Measurements from ENCODE around the gene GALK1.
A peak's percentile ranks its signal among the peaks of the same experiment; 100 is the strongest.
"Not testable (repeated sequence)": the region's sequence is repeated elsewhere in the genome, so short reads cannot be mapped to it uniquely, and the experiment has no call there.

Gene GALK1

DNA sequence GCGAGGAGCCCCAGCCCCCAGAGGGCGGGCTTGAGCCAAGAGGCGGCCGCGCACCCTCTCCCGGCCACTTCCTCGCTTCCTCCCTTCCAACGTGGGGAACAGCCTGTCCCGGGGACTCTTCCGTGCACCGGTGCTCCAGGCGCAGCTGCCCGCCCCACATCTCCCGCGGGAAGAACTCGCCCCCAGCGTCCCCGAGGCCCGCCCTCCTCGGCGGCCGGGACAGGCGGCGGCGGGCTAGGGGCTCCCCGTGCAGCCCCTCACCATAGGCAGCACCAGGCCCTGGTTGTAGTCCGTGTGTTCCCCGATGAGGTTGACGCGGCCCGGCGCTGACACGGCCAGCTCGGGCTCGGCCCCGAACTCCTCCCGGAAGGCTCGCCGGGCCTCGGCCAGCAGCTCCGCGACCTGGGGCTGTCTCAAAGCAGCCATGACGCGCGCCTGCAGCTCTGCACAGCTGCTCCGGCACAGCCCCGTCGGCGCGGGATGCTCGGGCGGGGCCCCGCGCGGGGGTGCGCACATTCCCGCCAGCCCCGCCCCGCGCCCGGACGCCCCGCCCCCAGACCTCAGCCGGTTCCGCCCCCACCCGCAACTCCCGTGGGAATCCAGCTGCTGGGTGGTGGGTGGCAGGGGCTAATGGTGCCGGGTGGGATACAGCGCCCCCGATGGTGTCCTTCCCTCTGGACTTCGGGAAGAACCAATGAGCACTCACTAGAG, at the start of gene GALK1:
Gene GALK1, minus strand, starts transcription at position 482 of the 711 bp plus-strand sequence. Its CDS starts 56 bp downstream, at position 426.
- DNase-seq: no peak

DNA sequence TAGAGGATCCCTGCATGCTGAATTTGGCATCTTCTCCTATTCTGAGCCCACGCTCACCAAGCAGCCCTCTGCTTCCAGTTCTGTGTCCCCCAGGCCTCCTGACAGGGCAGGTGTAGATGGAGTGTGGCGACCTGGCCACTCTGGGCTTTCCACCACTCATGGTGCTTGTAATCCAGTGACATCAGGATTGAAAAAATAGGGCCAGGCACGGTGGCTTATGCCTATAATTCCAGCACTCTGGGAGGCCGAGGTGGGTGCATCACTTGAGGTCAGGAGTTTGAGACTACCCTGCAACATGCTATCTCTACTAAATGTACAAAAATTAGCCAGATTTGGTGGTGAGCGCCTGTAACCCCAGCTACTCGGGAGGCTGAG, 49.0 kb upstream of the GALK1 start:
- DNase-seq: no peak

DNA sequence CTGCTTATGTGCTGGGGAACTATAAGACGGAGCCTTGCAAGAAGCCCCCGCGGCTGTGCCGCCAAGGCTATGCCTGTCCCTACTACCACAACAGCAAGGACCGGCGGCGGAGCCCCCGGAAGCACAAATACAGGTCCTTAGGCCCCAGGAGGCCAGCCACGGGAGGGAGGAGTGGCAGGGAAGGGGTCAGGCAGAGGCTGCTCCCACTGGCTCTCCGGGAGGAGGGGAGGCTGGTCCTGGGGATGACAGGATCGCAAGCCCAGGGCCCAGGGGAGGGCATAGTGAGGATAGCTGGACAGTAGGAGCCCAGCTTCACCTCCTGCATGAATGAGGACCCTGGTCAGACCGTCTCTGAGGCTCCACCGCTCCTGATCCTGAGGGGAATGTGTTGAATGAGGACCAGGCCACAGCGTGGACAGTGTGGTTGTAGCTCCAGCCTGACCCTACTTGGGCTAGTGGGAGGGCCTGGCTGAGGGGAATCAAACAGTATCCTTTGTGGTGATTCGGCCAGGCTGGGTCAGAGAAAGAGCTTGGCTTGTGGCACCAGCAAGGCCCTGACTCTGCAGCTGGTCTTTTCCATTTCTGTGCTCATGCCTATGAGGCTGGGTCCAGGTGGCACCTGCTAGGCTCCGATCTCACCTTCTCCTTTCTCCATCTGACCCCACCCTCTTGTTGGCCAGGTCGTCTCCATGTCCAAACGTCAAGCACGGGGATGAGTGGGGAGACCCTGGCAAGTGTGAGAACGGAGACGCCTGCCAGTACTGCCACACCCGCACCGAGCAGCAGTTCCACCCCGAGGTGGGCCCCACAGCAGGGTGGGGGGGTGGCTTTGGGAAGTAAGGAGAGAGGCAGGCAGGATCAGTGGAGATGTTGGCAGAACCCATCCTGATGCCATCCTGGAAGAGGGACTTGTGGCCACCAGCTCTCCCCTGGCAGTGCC, 48.4 kb upstream of the GALK1 start:
- DNase-seq: no peak

DNA sequence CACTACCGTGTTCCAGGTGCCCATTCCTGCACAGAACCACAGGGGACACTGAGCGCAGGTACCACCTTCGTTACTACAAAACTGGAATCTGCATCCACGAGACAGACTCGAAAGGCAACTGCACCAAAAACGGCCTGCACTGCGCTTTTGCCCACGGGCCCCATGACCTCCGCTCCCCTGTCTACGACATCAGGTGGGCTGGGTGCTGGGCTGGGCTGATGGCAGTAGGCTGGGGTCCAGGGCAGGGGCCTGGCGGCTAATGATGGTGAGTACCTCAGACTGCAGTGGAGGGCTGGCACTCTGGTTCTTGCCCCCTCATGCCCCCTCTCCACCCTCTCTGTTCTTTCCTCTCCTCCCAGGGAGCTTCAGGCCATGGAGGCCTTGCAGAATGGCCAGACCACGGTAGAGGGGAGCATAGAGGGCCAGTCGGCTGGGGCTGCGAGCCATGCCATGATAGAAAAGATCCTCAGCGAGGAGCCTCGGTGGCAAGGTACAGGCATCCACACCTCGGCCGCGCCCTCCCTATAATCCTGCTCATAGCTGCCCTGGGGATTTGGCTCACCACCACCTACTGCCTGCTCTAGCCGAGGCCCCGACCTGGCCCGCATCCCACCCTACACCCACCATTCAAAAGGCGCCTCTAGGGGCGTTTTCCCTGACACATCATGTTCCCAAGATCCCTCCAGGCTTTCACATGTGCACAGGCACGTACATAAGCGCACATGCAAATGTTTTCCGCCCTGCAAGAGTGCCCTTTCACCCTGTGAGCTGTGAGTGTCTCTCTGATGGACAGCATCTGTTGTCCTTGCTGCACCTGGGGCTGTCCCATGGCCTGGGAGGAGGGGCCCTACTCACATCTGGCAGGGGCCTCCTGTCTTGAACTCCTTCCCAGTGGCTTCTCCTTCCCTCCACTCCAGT, 47.4 kb upstream of the GALK1 start:
- no peak for DNase-seq

DNA sequence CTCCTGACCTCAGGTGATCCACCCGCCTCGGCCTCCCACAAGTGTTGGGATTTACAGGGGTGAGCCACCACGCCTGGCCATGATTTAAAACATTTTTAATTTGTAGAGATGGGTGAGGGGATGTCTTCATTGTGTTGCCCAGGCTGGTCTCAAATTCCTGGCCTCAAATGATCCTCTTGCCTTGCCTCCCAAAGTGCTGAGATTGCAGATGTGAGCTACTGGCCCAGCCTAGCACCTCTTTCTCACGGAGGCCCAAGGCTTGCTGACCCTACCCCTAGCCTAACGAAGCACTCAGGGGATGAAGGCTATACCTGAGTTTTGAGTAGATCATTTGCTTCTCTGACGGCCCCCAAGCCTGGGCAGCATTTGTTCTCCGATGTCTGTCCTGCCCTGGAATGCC, 46.2 kb upstream of the GALK1 start:
- no peak for DNase-seq

DNA sequence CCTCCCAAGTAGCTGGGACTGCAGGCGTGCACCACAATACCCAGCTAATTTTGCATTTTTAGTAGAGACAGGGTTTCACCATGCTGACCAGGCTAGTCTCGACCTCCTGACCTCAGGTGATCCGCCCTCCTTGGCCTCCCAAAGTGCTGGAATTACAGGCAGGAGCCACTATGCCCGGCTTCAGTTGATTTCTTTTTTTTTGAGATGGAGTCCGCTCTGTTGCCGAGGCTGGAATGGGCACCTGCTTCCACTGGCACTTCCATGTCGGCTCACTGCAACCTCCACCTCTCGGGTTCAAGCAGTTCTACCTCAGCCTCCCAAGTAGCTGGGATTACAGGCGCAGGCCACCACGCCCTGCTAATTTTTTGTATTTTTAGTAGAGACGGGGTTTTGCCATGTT, 45.8 kb upstream of the GALK1 start:
- DNase-seq: not testable (repeated sequence)

DNA sequence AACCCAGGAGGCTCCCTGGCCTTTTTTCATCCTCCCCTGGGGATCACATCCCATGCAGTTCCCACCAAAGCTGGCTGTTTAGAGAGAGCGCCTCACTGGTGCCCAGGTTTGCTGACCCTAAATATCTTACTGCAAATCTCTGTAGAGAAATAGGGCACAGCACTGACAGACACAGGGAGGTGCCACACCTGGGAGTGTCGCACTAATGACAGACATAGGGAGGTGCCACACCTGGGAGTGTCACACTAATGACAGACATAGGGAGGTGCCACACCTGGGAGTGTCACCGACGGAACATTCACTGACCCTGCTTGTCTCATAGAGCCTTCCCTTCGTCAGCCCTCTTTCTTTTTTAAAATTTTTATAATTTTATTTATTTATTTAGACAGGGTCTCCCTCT, 45.2 kb upstream of the GALK1 start:
- DNase-seq: no peak

DNA sequence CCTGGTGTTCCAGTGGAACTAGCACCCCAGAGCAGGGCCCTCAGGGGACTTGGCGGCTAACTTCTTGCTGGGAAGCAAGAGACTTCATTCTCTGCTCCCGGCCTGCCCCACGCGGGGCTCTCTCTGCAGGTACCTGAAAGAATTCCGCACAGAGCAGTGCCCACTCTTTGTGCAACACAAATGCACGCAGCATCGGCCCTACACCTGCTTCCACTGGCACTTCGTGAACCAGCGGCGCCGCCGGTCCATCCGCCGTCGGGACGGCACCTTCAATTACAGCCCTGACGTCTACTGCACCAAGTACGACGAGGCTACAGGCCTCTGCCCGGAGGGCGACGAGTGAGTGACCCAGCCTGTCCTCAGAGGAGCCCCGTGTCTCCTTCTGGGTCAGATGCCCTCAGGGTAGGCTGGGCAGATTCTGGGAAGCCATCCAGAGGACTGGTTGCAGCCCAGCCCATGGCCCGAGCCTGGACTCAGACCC, 44.7 kb upstream of the GALK1 start:
- DNase-seq: no peak

DNA sequence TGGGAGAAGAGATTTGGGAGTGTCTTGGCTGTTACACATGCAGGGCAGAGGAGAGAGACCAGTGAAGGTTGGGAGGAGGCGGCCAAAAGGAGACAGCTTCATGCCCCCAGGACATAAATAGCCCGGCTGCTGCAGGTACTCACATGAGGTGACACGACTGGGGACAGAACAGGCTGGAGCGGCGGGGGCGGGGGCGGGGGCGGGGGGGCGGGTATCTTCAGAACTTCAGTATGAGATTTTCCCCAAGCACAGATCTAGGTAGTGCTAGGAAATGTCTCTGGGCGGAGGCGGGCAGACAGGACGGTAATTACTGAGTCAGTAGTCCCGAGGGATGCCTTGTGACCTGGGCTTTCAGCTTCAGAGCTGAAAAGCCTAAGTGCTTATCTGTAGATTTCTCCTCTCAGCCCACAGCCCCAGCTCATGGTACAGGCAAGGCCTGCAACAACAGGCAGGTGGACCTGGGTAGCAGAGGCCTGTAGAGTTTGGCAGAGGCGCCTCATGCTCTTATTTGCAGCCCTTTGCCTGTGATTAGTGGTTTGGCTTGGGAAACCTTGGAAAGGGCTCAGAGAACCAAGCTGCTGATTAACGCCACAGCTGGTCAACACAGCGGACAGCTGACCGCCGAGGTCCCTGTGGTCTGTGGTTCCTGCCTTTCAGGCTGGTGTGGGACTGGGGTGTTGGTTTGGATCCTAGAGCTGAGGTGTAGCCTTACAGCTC, 44.1 kb upstream of the GALK1 start:
- no peak for DNase-seq

DNA sequence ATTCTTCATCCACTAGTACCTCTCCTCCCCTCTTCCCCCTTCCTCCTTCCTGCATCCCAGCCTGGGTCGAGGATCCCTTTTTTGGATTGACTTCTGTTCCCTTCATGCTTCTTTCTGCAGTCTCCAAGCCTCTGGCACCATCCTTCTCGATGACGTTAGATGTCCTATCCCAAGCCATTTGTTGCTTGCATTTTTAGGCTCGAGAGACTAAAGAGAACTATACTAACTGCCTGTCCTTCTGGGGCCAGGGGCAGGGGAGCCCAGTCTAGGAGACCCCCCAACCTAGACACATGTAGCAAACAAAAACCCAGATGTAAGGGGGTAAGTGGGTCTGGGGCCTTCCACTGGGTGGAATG, 43.5 kb upstream of the GALK1 start:
- no peak for DNase-seq

DNA sequence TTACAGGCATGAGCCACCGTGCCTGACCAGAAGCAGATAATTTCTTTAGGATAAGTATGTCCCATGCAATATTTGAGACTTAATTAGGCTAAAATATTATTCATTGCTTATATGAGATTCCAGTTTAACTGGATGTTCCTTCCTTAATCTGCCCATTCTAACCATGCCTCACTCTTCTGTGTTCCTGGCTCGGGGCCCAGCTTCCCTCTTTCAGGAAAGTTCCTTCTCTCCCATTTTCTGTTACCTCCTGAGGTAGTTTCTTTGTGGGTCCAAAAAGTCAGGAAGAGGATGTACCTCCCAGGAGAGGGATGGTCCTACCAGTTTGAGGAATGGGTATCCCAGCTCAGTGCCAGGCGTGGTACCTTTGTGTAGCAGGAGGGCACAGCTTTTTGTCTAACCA, 42.9 kb upstream of the GALK1 start:
- no peak for DNase-seq

DNA sequence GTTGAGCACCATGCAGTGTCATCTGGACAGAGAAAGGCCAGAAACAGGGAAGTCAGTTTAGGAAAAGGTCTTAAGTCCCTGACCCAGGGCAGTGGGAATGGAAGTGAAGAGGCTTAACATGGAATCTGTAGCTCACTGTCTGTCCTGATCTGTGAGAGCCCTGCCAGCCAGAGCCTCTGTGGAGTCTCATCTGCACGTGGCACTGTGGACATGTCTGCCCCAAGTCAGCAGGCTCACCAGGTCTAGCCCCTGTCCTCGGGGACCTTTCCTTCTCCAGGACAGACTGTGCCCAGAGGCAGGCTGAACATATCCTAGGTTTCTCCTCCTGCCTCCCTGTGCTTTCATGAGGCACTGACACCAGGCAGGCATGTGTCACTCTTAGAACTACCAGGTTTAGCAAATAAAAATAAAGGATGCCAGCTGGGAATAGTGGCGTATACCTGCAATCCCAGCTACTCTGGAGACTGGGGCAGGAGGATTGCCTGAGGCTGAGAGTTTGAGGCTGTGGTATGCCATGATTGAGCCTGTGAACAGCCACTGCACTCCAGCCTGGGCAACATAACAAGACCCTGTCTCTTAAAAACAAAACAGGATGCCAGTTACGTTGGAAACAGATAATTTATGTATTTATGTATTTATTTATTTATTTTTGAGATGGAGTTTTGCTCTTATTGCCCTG, 42.0 kb upstream of the GALK1 start:
- no peak for DNase-seq

DNA sequence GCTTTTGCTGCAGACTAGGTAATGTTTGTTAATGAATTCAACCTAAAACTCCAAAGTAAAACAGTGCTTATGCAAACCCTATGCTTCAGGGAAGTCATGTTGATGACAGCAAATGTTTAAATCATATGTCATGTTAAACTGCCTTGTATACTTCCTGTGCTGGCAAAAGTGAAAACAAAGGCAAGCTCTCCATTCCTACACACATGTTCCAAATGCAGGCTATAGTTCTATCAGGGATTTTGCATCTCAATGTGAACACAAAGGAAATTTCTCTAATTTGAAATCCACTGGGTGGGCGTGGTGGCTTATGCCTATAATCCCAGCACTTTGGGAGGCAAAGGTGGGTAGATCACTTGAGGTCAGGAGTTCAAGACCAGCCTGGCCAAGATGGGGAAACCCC, 38.9 kb upstream of the GALK1 start:
- DNase-seq: no peak

DNA sequence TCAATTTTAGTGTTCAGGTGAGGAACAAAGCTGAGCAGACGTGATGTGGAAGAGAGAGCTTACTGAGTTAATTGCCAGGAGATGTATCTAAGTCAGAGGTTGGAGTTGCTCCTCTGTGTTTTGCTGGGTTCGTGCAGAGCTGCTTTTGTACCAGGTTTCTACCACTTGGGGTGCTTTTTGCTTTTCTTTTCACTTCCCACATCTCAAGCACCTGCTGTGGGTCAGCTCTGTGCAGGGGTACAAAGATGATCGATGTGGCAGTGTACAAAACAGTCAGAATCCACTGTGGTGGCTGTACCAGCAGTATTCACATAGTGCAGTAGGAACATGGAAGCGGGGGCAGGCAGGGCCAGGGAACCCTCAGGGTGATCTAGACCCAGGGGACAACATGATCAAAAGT, 34.4 kb upstream of the GALK1 start:
- no peak for DNase-seq

DNA sequence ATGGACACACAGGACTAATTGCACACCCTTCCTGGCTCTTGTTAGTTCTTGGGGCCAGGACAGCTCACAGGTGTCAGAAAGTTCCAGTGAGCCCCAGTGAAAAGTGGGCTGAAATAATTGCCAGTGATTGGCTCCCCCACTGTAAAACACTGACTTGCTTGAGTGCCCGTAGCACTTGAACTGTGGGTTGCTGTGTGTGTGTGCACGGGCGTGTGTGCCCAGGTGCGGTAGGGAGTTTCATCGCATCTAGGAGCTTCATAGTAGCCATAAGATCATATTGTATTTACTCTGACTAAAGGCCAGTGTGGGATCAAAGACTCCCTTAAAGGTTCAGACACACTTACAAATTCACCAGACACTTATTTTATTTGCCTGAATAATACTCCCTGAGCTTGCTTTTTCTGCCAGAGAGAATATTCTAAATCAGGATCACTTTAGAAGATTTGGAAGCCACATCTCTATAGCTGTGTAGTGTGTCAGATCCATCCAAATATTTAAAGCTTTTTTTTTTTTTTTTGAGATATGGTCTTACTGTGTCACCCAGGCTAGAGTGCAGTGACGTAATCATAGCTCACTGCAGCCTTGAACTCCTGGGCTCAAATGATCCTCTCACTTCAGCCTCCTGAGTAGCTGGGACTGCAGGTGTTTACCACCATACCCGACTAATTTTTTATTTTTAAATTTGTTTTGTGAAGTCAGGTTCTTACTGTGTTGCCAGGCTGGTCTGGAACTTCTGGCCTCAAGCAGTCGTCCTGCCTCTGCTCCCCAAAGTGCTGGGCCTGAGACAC, 31.0 kb upstream of the GALK1 start:
- no peak for DNase-seq

DNA sequence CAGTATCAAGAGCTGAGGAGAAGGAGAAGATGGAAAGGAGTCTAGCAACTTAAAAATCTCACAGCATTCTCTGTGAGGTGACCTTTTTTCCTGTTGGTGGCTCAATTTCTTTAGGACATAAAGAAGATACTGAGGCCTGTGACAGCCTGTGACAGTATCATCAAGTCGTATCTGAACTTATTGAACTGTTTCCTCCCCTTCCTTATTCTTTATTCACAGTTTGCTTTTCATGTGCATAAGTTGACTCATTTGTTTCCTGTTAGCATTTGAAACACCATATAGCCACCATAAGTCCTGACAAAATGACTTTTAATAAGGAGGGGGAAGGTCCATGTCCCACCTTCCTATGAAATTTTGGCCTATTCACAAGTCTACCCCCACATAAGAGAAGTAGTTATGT, 28.5 kb upstream of the GALK1 start:
- DNase-seq: no peak

DNA sequence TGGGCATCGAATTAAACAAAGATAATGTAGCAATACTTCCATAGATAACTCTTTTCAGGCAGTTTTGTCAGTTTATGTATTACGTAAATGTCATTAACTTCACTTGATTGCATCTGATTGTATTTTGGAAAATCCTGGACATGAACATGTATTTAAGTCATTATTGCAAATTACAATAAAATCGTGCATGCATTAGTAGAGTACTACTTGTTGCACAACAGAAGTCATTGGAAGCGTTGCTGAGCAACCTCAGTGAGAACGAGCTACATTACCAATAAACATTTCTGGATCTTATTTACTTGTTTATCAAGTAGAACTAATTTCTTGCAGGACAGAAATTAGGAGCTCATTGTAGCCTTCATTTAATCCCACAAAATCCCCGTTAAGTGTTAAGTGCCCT, 26.3 kb upstream of the GALK1 start:
- no peak for DNase-seq

DNA sequence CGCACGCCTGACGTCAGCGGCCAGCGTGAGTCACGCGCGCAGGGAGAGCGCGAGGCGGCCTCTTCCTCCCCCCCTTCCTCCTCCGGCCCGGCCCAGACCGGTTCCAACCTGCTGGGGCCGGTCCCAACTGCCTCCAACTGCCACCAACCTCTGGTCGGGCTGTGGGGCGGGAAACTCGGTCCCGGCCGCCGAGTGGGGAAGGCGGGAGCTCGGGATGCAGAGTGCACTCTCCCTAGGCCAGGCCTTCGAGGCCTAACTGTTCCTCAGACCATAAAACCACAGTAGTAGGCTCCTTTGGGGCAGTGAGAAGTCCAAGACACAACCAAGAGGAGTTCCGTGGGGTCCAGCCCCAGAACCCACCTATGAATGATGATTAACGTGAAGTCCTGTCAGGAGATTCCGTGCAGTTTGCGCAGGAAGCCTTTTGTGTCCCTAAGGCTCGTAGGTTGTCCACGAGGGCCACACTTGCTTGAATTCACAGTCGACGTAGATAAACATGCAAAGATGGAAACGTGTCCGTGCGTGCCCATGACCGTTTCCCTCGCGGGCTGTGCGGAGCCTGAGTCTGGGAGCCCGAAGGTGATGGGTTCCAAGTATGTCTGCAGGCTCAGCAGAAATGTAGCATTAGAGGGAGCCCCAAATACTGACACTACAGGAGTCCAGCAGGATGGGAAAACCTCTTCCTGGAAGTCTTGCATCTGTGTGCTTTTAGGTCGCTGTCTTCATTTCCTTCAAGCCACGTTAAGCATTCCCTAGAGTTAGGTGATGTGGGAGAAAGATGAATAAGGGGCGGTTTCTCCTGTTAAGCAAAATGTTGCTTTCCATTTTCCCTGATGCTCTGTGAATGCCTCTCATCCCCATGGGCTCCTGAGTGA, 20.3 kb upstream of the GALK1 start:
- peak; percentile 63 for DNase-seq

DNA sequence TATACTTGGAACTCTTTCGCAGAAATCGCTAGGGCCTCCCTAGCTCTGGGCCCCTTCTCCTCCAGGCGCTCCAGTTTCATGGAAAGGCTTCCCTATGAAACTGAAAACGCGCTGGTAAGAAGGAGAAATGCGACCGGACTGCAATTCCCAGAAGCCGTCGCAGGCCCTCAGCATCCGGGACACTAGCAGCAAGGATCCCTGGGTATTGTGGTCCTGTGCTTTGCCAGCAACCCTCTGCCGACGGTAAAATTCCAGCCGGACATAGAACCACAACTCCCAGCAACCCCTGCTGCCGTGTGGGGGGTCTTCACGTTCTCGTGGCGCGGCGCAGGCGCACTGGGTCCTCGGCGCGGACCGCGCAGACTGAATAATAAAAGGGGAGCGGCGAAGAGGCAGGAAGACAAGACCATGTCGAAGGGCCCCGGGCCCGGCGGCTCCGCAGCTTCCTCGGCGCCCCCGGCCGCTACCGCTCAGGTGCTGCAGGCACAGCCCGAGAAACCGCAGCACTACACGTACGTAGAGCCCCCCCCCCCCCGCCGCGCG, 19.6 kb upstream of the GALK1 start, which contains the start of gene UNK:
Gene UNK, plus strand, starts transcription at position 334 of the 543 bp plus-strand sequence. Its CDS starts 75 bp downstream, at position 409.
- peak; percentile 92 for DNase-seq
